IMR-90 (cell line): ENCODE results near the gene SNRPE. TPM values are rescaled to one million over a fixed set of nuclear protein-coding genes. Genes with fewer than 3 reads are reported as not detected.

ENCODE experiments used
- ATAC-seq: fragments of 200-7000 bp; cut with Tn5 transposase; 2 replicates; pipeline ENCODE4 v1.9.1; 2020; ENCODE audit warnings: low read depth, mild to moderate bottlenecking, moderate library complexity
- BruUV-seq: library from RNA; stranded (reverse); fragments of 400-500 nt; replicated peaks from 2 replicates; lab custom pipeline; 2021; lab: Mats Ljungman, UMichigan
- CTCF ChIA-PET: fragments of 300-600 bp; formaldehyde crosslinking; extraction: SDS; loops from one replicate; lab custom pipeline; 2021; ENCODE audit warnings: antibody characterized with exemption; lab: Yijun Ruan, JAX
- POLR2A ChIA-PET: fragments of 300-600 bp; sonication (Branson Sonifier 250); formaldehyde crosslinking; loops from one replicate; lab custom pipeline; 2022; ENCODE audit warnings: antibody characterized with exemption; ENCODE audit not compliant: unreplicated experiment; lab: Charles Lee
- DNase-seq: peaks from one replicate; pipeline ENCODE4 v3.0.0; 2013
- H2AFZ ChIP-seq: replicated peaks from 2 replicates; pipeline ENCODE3; 2013; ENCODE audit warnings: low read length, mild to moderate bottlenecking; ENCODE audit not compliant: poor library complexity
- H2AK5ac ChIP-seq: 2 replicates; pipeline ENCODE4 v1.6.1; 2013; ENCODE audit warnings: low read depth, low read length, inconsistent platforms
- H2AK9ac ChIP-seq: replicated peaks from 2 replicates; pipeline ENCODE3; 2013; ENCODE audit warnings: mild to moderate bottlenecking, low read depth, low read length, moderate library complexity; ENCODE audit not compliant: poor library complexity
- H2BK120ac ChIP-seq: 2 replicates; pipeline ENCODE4 v1.6.1; 2013; ENCODE audit warnings: low read depth, low read length, inconsistent platforms
- H2BK15ac ChIP-seq: 3 replicates; pipeline ENCODE4 v1.6.1; 2013; ENCODE audit warnings: low read depth, low read length, inconsistent platforms
- H2BK20ac ChIP-seq: 2 replicates; pipeline ENCODE4 v1.6.1; 2013; ENCODE audit warnings: low read depth, mild to moderate bottlenecking, inconsistent platforms, low read length, moderate library complexity
- H2BK5ac ChIP-seq: 2 replicates; pipeline ENCODE4 v1.6.1; 2013; ENCODE audit warnings: mild to moderate bottlenecking, low read depth, low read length, inconsistent platforms; ENCODE audit not compliant: poor library complexity, severe bottlenecking
- H3K14ac ChIP-seq: replicated peaks from 2 replicates; pipeline ENCODE4 v1.6.1; 2013; ENCODE audit warnings: low read depth, low read length, inconsistent platforms
- H3K18ac ChIP-seq: 2 replicates; pipeline ENCODE4 v1.6.1; 2013; ENCODE audit warnings: low read depth, low read length, control low read depth
- H3K23ac ChIP-seq: 2 replicates; pipeline ENCODE4 v1.6.1; 2013; ENCODE audit warnings: low read depth, low read length, inconsistent platforms
- H3K27ac ChIP-seq: 2 replicates; pipeline ENCODE4 v1.5.1; 2013; ENCODE audit warnings: mild to moderate bottlenecking, control low read depth, low read length; ENCODE audit not compliant: insufficient read depth
- H3K27me3 ChIP-seq: 2 replicates; pipeline ENCODE4 v1.6.1; 2013; ENCODE audit warnings: low read length; ENCODE audit not compliant: control insufficient read depth, insufficient read depth
- H3K36me3 ChIP-seq: 2 replicates; pipeline ENCODE4 v1.6.1; 2013; ENCODE audit warnings: low read length, mixed read lengths; ENCODE audit not compliant: control insufficient read depth, insufficient read depth
- H3K4ac ChIP-seq: 2 replicates; pipeline ENCODE4 v1.6.1; 2013; ENCODE audit warnings: low read depth, low read length, inconsistent platforms
- H3K4me1 ChIP-seq: 2 replicates; pipeline ENCODE4 v1.6.1; 2013; ENCODE audit warnings: low read length, mixed read lengths; ENCODE audit not compliant: control insufficient read depth, insufficient read depth
- H3K4me2 ChIP-seq: 2 replicates; pipeline ENCODE4 v1.6.1; 2013; ENCODE audit warnings: low read depth, mild to moderate bottlenecking, control low read depth, low read length, moderate library complexity
- H3K4me3 ChIP-seq: 2 replicates; pipeline ENCODE4 v1.5.1; 2013; ENCODE audit warnings: low read depth, mild to moderate bottlenecking, control low read depth, low read length, moderate library complexity; ENCODE audit not compliant: insufficient read depth
- H3K56ac ChIP-seq: 2 replicates; pipeline ENCODE4 v1.6.1; 2013; ENCODE audit warnings: low read length, inconsistent platforms; ENCODE audit not compliant: insufficient read depth; ENCODE audit errors: extremely low read depth
- H3K79me1 ChIP-seq, 2 experiments: 2 replicates each; pipeline ENCODE4 v1.6.1; 2013; ENCODE audit warnings: low read length in 2 of 2, inconsistent platforms in 1 of 2, low read depth in 1 of 2
- H3K9ac ChIP-seq: 2 replicates; pipeline ENCODE4 v1.6.1; 2013; ENCODE audit warnings: low read depth, low read length, control low read depth
- H3K9me1 ChIP-seq: 2 replicates; pipeline ENCODE4 v1.6.1; 2013; ENCODE audit warnings: low read length, inconsistent platforms; ENCODE audit not compliant: insufficient read depth
- H3K9me3 ChIP-seq: 2 replicates; pipeline ENCODE4 v1.6.1; 2013; ENCODE audit warnings: low read length; ENCODE audit not compliant: control insufficient read depth, insufficient read depth
- H4K20me1 ChIP-seq: 2 replicates; pipeline ENCODE4 v1.6.1; 2013; ENCODE audit warnings: low read length, inconsistent platforms; ENCODE audit not compliant: insufficient read depth
- H4K5ac ChIP-seq: 2 replicates; pipeline ENCODE4 v1.6.1; 2013; ENCODE audit warnings: mild to moderate bottlenecking, low read depth, low read length, control low read depth
- H4K8ac ChIP-seq, 2 experiments: 2 replicates each; pipeline ENCODE4 v1.6.1; 2013; ENCODE audit warnings: low read depth in 2 of 2, low read length in 2 of 2, control low read depth in 1 of 2, inconsistent platforms in 1 of 2
- H4K91ac ChIP-seq: 2 replicates; pipeline ENCODE4 v1.6.1; 2013; ENCODE audit warnings: low read depth, low read length, inconsistent platforms; ENCODE audit not compliant: insufficient read depth
- BHLHE40 ChIP-seq: fragments of 150-350 bp; IDR thresholded peaks from 2 replicates; pipeline ENCODE4 v1.6.1; 2016; ENCODE audit warnings: mild to moderate bottlenecking, low read depth, low read length
- CEBPB ChIP-seq: IDR thresholded peaks from 2 replicates; pipeline ENCODE4 v1.6.1; 2012; ENCODE audit warnings: low read depth, low read length, improper control_type of control experiment
- CHD1 ChIP-seq: IDR thresholded peaks from 2 replicates; pipeline ENCODE4 v1.6.1; 2012; ENCODE audit warnings: low read depth, low read length, improper control_type of control experiment
- FOS ChIP-seq: fragments of 150-350 bp; IDR thresholded peaks from 2 replicates; pipeline ENCODE4 v1.6.1; 2016; ENCODE audit warnings: low read depth, low read length
- MAFK ChIP-seq: IDR thresholded peaks from 2 replicates; pipeline ENCODE4 v1.6.1; 2012; ENCODE audit warnings: low read depth, low read length, improper control_type of control experiment
- MAZ ChIP-seq: IDR thresholded peaks from 2 replicates; pipeline ENCODE4 v1.6.1; 2012; ENCODE audit warnings: low read depth, mild to moderate bottlenecking, low read length, improper control_type of control experiment, moderate library complexity, borderline replicate concordance
- MXI1 ChIP-seq: IDR thresholded peaks from 2 replicates; pipeline ENCODE4 v1.6.1; 2012; ENCODE audit warnings: low read depth, mild to moderate bottlenecking, low read length, moderate library complexity, borderline replicate concordance
- NFE2L2 ChIP-seq: fragments of 150-350 bp; IDR thresholded peaks from 2 replicates; pipeline ENCODE4 v1.6.1; 2016; ENCODE audit warnings: low read depth, mild to moderate bottlenecking, low read length
- POLR2A ChIP-seq: IDR thresholded peaks from 2 replicates; pipeline ENCODE4 v1.6.1; 2012; ENCODE audit warnings: mild to moderate bottlenecking, low read depth, low read length
- RCOR1 ChIP-seq: IDR thresholded peaks from 2 replicates; pipeline ENCODE4 v1.6.1; 2012; ENCODE audit warnings: mild to moderate bottlenecking, low read length, improper control_type of control experiment; ENCODE audit not compliant: insufficient replicate concordance
- RFX5 ChIP-seq: IDR thresholded peaks from 2 replicates; pipeline ENCODE4 v1.8.0; 2012; ENCODE audit warnings: low read depth, mild to moderate bottlenecking, low read length, moderate library complexity
- SMC3 ChIP-seq: fragments of 150-350 bp; IDR thresholded peaks from 2 replicates; pipeline ENCODE4 v1.6.1; 2016; ENCODE audit warnings: low read depth, mild to moderate bottlenecking, antibody characterized with exemption, low read length, moderate library complexity
- WGBS, 2 experiments: methylation state at CpG; one replicate each; pipeline versions ENCODE4 v1.1.5 to v1.1.7; 2013; ENCODE audit warnings: missing lambda C conversion rate in 2 of 2; ENCODE audit not compliant: insufficient read length in 1 of 2; ENCODE audit errors: extremely low coverage in 2 of 2; 5-methylcytosine and 5-hydroxymethylcytosine counted together
- dilution Hi-C: fragments of 300-500 bp; cut with HindIII; formaldehyde crosslinking; loops from one replicate; pipeline ENCODE4 v1.14.3; 2018; ENCODE audit warnings: low sequenced_read_pairs; ENCODE audit not compliant: unreplicated experiment
- in situ Hi-C: fragments of 300-500 bp; cut with MboI; formaldehyde crosslinking; loops from 3 replicates; pipeline ENCODE4 v1.14.3; 2019; ENCODE audit warnings: low sequenced_read_pairs, inconsistent platforms, mixed read lengths
- intact Hi-C: fragments of 100-400 bp; cut with micrococcal nuclease; formaldehyde crosslinking; loops from 2 replicates; pipeline ENCODE4 v1.10.0; 2022
- polyA plus RNA-seq, 3 experiments: library from polyadenylated mRNA; depleted of rRNA; stranded (reverse); fragments of >200 nt; gene quantifications; 2 replicates each; pipeline ENCODE4 v1.2.3, GENCODE V29; 2012; ENCODE audit warnings: low replicate concordance in 1 of 3
- total RNA-seq: library from RNA; depleted of rRNA; stranded (reverse); fragments of >200 nt; gene quantifications from 2 replicates; pipeline ENCODE4 v1.2.3, GENCODE V29; 2012
- TF ChIP-seq, protein P1 (sequence below): conservative IDR thresholded peaks from 2 replicates; pipeline ENCODE4 v1.5.1; 2012; ENCODE audit warnings: mild to moderate bottlenecking, low read depth, low read length, improper control_type of control experiment
- TF ChIP-seq, protein P2 (sequence below): fragments of 150-350 bp; IDR thresholded peaks from 2 replicates; pipeline ENCODE4 v1.6.1; 2016; ENCODE audit warnings: low read depth, mild to moderate bottlenecking, low read length, moderate library complexity, borderline replicate concordance
- TF ChIP-seq, protein P3 (sequence below): fragments of 150-350 bp; IDR thresholded peaks from 2 replicates; pipeline ENCODE4 v1.6.1; 2017; ENCODE audit warnings: mild to moderate bottlenecking, antibody characterized with exemption, low read length, low read depth

The SNRPE gene
- total and polyA plus RNA-seq, 2 of the 4 experiments (the other 2 are of a cell fraction) = 43.6 to 219 TPM

DNA sequence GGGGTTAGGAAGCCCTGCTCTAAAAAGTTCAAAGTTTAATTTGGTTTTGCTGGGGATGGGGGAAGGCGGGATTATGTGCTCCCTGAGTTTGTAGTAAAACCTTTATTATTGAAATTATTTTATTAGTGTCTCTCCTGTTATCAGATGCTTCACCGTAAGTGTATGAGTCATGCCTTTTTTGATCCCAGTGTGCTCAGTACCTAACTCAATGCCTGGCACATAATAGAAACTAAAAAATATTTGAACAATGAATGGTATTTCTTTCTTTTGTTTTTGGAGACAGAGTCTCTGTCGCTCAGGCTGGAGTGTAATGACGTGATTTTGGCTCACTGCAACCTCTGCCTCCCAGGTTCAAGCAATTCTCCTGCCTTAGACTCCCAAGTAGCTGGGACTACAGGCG is 6.4 kb downstream of the SNRPE start:
- Histone ChIP-seq H3K56ac (no peak overlapping the region), H3K18ac (no peak overlapping the region), H3K9me1 (no peaks in the 10 kb centered on the region), H3K4me2 (no peak overlapping the region), H3K27me3 (no peaks in the 10 kb centered on the region), H3K79me1 (peaks cover 14 to 22% of the 10 kb centered on the region in 2 experiments), H3K9ac (no peak overlapping the region), H3K27ac (no peak overlapping the region), H4K8ac (no peak overlapping the region), H4K20me1 (no peaks in the 10 kb centered on the region), H3K36me3 (peaks cover 22% of the 10 kb centered on the region), H3K4me1 (no peaks in the 10 kb centered on the region), H2BK5ac (no peak overlapping the region), H2BK15ac (no peak overlapping the region), H3K14ac (no peak overlapping the region), H3K4ac (no peak overlapping the region), H3K4me3 (no peak overlapping the region), H2AK9ac (no peak overlapping the region), H2AFZ (no peak overlapping the region), H3K9me3 (no peaks in the 10 kb centered on the region), H2BK20ac (no peak overlapping the region), H4K5ac (no peak overlapping the region), H2AK5ac (no peak overlapping the region), H2BK120ac (no peak overlapping the region), H4K91ac (no peak overlapping the region), H3K23ac (no peak overlapping the region)
- no TSS peak for BruUV-seq
- CTCF ChIA-PET = no interaction called here
- in situ Hi-C loops = loop anchor here (10.0 kb wide), 1 partner anchor 497 kb away; no protein-coding TSS in a partner anchor
- DNase-seq (no peak), ATAC-seq (no peak)
- POLR2A ChIA-PET = no interaction called here
- no CpG with 5 or more reads among the region's 5 CpGs for WGBS, 2 experiments
- TF ChIP-seq MAFK (no peak), CHD1 (no peak), RFX5 (no peak), BHLHE40 (no peak), POLR2A (no peak), RCOR1 (no peak), NFE2L2 (no peak), SMC3 (no peak), CEBPB (no peak), MXI1 (no peak), FOS (no peak), MAZ (no peak)
- TF ChIP-seq, protein P1, sequence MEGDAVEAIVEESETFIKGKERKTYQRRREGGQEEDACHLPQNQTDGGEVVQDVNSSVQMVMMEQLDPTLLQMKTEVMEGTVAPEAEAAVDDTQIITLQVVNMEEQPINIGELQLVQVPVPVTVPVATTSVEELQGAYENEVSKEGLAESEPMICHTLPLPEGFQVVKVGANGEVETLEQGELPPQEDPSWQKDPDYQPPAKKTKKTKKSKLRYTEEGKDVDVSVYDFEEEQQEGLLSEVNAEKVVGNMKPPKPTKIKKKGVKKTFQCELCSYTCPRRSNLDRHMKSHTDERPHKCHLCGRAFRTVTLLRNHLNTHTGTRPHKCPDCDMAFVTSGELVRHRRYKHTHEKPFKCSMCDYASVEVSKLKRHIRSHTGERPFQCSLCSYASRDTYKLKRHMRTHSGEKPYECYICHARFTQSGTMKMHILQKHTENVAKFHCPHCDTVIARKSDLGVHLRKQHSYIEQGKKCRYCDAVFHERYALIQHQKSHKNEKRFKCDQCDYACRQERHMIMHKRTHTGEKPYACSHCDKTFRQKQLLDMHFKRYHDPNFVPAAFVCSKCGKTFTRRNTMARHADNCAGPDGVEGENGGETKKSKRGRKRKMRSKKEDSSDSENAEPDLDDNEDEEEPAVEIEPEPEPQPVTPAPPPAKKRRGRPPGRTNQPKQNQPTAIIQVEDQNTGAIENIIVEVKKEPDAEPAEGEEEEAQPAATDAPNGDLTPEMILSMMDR = no peak
- TF ChIP-seq, protein P2, sequence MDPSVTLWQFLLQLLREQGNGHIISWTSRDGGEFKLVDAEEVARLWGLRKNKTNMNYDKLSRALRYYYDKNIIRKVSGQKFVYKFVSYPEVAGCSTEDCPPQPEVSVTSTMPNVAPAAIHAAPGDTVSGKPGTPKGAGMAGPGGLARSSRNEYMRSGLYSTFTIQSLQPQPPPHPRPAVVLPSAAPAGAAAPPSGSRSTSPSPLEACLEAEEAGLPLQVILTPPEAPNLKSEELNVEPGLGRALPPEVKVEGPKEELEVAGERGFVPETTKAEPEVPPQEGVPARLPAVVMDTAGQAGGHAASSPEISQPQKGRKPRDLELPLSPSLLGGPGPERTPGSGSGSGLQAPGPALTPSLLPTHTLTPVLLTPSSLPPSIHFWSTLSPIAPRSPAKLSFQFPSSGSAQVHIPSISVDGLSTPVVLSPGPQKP = no peak
- TF ChIP-seq, protein P3, sequence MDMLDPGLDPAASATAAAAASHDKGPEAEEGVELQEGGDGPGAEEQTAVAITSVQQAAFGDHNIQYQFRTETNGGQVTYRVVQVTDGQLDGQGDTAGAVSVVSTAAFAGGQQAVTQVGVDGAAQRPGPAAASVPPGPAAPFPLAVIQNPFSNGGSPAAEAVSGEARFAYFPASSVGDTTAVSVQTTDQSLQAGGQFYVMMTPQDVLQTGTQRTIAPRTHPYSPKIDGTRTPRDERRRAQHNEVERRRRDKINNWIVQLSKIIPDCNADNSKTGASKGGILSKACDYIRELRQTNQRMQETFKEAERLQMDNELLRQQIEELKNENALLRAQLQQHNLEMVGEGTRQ = no peak
- dilution Hi-C loops = loop anchor here (25.0 kb wide), 2 partner anchors 269 to 519 kb away; no protein-coding TSS in a partner anchor
- intact Hi-C loops = no loop called here
